Measurements from ENCODE around the gene DHX57. TPM values are rescaled to one million over a fixed set of nuclear protein-coding genes. Genes with fewer than 3 reads are reported as not detected.
"Not testable (repeated sequence)": the region's sequence is repeated elsewhere in the genome, so short reads cannot be mapped to it uniquely, and the experiment has no call there.

DHX57 gene
- total RNA-seq, 1 donor from 2014 or later: 21.9 TPM

DNA sequence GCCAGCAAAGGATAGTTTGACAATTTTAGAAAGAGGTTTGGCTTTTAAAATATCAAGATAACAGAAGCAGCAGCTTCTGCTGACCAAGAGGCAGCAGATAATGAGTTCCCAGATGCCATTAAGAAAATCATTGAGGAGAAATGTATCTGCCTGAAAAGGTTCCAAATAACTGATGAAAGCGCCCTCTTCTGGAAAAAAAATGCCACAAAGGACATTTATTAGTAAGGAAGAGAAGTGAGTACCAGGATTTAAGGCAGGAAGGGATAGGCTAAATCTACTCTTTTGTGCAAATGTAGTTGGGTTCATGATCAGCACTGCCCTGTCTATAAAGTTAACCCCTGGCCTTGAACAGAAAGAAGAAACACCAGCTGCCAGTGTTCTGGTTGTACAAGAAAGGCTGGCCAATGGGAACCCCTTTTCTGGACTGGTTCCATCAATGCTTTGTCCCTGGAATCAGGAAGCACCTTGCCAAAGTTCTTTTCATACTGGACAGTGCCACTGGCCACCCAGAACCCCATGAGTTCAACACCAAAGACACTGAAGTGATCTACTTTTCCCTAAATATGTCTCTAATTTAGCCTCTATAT lies 40.6 kb downstream of the DHX57 start:
- H3K36me3 ChIP-seq (ENCODE audit: control insufficient read depth in 3 of 3, insufficient read depth in 3 of 3, low read length in 3 of 3): peaks cover 6 to 22% (median 22%) of the 10 kb centered on the region in 3 donors
- no peak overlapping the region for H3K27ac ChIP-seq (ENCODE audit: low read depth, low read length)
- no peak overlapping the region for H3K9ac ChIP-seq (ENCODE audit: low read depth in 1 of 3, low read length in 3 of 3)
- no peaks in the 10 kb centered on the region for H3K27me3 ChIP-seq (ENCODE audit: control insufficient read depth in 3 of 3, insufficient read depth in 3 of 3, low read length in 3 of 3)
- no peaks in the 10 kb centered on the region for H3K4me1 ChIP-seq (ENCODE audit: control insufficient read depth in 3 of 3, insufficient read depth in 3 of 3, low read length in 3 of 3)
- no peaks in the 10 kb centered on the region for H3K9me3 ChIP-seq (ENCODE audit: control insufficient read depth in 3 of 3, low read length in 3 of 3)
- no peak overlapping the region for H3K4me3 ChIP-seq (ENCODE audit: low read length in 3 of 3)

DNA sequence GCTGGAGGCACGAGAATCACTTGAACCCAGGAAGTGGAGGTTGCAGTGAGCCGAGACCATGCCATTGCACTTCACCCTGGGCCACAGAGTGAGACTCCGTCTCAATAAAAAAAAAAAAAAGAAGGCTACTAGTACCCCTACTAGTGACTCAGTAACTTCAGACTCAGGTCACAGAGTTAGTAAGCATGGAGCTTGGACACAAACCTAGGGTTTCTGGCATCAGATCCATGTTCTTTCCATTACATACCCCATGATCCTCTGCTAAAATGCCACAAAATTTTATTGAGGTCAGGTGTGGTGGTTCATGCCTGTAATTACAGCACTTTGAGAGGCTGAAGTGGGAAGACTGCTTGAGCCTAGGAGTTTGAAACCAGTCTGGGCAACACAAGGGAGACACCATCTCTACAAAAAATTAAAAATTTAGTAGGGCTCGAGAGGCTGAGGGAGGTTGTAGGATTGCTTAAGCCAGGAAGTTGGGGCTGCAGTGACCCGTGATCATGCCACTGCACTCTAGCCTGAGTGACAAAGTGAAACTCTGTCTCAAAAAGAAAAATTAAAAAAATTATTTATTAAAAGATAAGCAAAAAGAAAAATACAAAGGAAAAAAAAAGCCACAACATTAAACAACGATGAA lies 45.1 kb downstream of the DHX57 start:
- peaks cover 0 to 3% (median 0%) of the 10 kb centered on the region in 3 donors for H3K4me1 ChIP-seq (ENCODE audit: control insufficient read depth in 3 of 3, insufficient read depth in 3 of 3, low read length in 3 of 3)
- peaks cover 6 to 19% (median 18%) of the 10 kb centered on the region in 3 donors for H3K36me3 ChIP-seq (ENCODE audit: control insufficient read depth in 3 of 3, insufficient read depth in 3 of 3, low read length in 3 of 3)
- H3K9me3 ChIP-seq (ENCODE audit: control insufficient read depth in 3 of 3, low read length in 3 of 3): no peaks in the 10 kb centered on the region
- no peaks in the 10 kb centered on the region for H3K27me3 ChIP-seq (ENCODE audit: control insufficient read depth in 3 of 3, insufficient read depth in 3 of 3, low read length in 3 of 3)
- no peak overlapping the region for H3K4me3 ChIP-seq (ENCODE audit: low read length in 3 of 3)
- H3K27ac ChIP-seq (ENCODE audit: low read depth, low read length): peak overlapping the region; percentile 25
- no peak overlapping the region for H3K9ac ChIP-seq (ENCODE audit: low read depth in 1 of 3, low read length in 3 of 3)

DNA sequence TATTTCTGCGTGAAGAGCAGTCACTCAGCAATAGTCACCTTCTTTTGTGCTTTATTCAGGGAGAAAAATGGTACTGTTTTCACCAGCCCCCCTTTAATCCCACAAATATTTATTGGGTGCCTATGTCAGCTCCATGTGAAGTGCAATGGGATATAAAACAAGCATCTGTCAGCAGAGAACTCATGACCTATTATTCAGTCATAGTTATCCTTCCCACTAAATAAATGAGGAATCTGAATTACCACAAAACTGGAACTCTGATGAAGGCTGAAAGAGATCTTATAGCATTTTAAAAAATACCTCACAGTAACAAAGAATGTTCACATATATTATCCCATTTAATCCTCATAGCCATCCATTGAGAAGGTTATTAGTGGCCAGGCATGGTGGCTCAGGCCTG lies 45.8 kb downstream of the DHX57 start:
- peaks cover 0 to 3% (median 0%) of the 10 kb centered on the region in 3 donors for H3K4me1 ChIP-seq (ENCODE audit: control insufficient read depth in 3 of 3, insufficient read depth in 3 of 3, low read length in 3 of 3)
- H3K4me3 ChIP-seq (ENCODE audit: low read length in 3 of 3): no peak overlapping the region
- no peak overlapping the region for H3K9ac ChIP-seq (ENCODE audit: low read depth in 1 of 3, low read length in 3 of 3)
- no peaks in the 10 kb centered on the region for H3K9me3 ChIP-seq (ENCODE audit: control insufficient read depth in 3 of 3, low read length in 3 of 3)
- H3K27me3 ChIP-seq (ENCODE audit: control insufficient read depth in 3 of 3, insufficient read depth in 3 of 3, low read length in 3 of 3): no peaks in the 10 kb centered on the region
- H3K36me3 ChIP-seq (ENCODE audit: control insufficient read depth in 3 of 3, insufficient read depth in 3 of 3, low read length in 3 of 3): peaks cover 10 to 19% (median 18%) of the 10 kb centered on the region in 3 donors
- H3K27ac ChIP-seq (ENCODE audit: low read depth, low read length): no peak overlapping the region

DNA sequence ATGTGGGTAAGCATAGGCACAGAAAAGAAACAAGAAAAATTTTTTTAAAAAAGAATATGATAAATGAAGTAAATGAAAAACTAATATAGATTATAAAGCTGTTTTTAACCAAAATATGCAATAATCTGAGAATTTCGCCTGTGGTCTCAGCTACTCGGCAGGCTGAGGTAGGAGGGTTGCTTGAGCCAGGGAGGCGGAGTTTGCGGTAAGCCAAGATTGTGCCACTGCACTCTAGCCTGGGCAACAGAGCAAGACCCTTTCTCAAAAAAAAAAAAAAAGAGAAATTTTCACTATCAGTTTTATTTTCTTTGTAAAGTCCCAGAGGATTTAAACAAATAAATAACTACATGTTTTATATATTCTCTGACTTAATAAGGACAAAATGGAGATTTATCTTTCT lies 47.3 kb downstream of the DHX57 start:
- Histone ChIP-seq H3K9ac (ENCODE audit: low read depth in 1 of 3, low read length in 3 of 3) (no peak overlapping the region), H3K27me3 (ENCODE audit: control insufficient read depth in 3 of 3, insufficient read depth in 3 of 3, low read length in 3 of 3) (no peaks in the 10 kb centered on the region), H3K4me1 (ENCODE audit: control insufficient read depth in 3 of 3, insufficient read depth in 3 of 3, low read length in 3 of 3) (peaks cover 0 to 3% (median 0%) of the 10 kb centered on the region in 3 donors), H3K4me3 (ENCODE audit: low read length in 3 of 3) (no peak overlapping the region), H3K27ac (ENCODE audit: low read depth, low read length) (no peak overlapping the region), H3K9me3 (ENCODE audit: control insufficient read depth in 3 of 3, low read length in 3 of 3) (no peaks in the 10 kb centered on the region), H3K36me3 (ENCODE audit: control insufficient read depth in 3 of 3, insufficient read depth in 3 of 3, low read length in 3 of 3) (peaks cover 13 to 20% (median 16%) of the 10 kb centered on the region in 3 donors)

DNA sequence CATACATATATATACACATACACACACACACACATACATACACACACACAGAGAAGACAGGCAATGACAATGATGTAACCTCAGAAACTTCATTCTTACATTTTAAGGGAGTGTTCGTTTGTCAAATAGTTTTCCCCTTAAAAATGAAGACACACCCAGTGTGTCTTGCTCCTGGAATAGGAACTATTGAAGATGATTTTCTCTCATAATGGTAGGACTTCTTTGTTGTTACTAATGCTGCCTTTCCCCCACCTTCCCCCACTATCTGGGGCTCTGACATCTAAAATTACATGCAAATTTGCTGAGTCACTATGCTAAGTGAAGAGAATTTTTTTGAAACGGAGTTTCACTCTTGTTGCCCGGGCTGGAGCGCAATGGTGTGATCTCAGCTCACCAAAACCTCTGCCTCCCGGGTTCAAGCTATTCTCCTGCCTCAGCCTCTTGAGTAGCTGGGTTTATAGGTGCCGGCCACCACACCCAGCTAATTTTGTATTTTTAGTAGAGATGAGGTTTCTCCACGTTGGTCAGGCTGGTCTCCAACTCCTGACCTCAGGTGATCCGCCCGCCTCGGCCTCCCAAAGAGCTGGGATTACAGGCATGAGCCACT lies 48.1 kb downstream of the DHX57 start:
- H3K36me3 ChIP-seq (ENCODE audit: control insufficient read depth in 3 of 3, insufficient read depth in 3 of 3, low read length in 3 of 3): peaks cover 17 to 24% (median 19%) of the 10 kb centered on the region in 3 donors
- peak overlapping the region; percentile 69 for H3K27ac ChIP-seq (ENCODE audit: low read depth, low read length)
- H3K27me3 ChIP-seq (ENCODE audit: control insufficient read depth in 3 of 3, insufficient read depth in 3 of 3, low read length in 3 of 3); H3K9ac ChIP-seq (ENCODE audit: low read depth in 1 of 3, low read length in 3 of 3); H3K9me3 ChIP-seq (ENCODE audit: control insufficient read depth in 3 of 3, low read length in 3 of 3); H3K4me1 ChIP-seq (ENCODE audit: control insufficient read depth in 3 of 3, insufficient read depth in 3 of 3, low read length in 3 of 3): not testable (repeated sequence)
- peak overlapping the region in 1 of 3 donors; percentile 35 for H3K4me3 ChIP-seq (ENCODE audit: low read length in 3 of 3)

DNA sequence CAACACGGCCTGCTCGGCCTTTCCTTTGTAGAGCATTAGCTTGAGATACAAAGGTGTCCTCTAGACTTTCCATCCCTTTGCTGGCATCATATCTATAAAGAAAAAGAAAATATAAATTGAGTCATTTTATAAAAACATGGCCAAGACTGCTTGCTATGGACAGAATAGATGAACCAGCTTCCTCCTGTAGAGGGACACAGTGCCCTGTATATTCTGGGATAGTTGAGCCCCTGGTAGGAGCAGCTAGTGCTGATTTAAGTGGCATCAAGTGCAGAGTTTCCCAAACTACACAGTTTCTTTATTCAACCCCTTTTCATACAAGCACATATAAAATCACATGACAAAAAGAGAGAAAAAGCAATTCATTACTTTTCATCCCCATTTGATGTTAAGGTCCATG lies 49.8 kb downstream of the DHX57 start:
- Histone ChIP-seq H3K4me3 (ENCODE audit: low read length in 3 of 3) (no peak overlapping the region), H3K9me3 (ENCODE audit: control insufficient read depth in 3 of 3, low read length in 3 of 3) (no peaks in the 10 kb centered on the region), H3K4me1 (ENCODE audit: control insufficient read depth in 3 of 3, insufficient read depth in 3 of 3, low read length in 3 of 3) (peaks cover 0 to 3% (median 0%) of the 10 kb centered on the region in 3 donors), H3K9ac (ENCODE audit: low read depth in 1 of 3, low read length in 3 of 3) (no peak overlapping the region), H3K36me3 (ENCODE audit: control insufficient read depth in 3 of 3, insufficient read depth in 3 of 3, low read length in 3 of 3) (peaks cover 18 to 25% (median 20%) of the 10 kb centered on the region in 3 donors), H3K27me3 (ENCODE audit: control insufficient read depth in 3 of 3, insufficient read depth in 3 of 3, low read length in 3 of 3) (no peaks in the 10 kb centered on the region), H3K27ac (ENCODE audit: low read depth, low read length) (no peak overlapping the region)

DNA sequence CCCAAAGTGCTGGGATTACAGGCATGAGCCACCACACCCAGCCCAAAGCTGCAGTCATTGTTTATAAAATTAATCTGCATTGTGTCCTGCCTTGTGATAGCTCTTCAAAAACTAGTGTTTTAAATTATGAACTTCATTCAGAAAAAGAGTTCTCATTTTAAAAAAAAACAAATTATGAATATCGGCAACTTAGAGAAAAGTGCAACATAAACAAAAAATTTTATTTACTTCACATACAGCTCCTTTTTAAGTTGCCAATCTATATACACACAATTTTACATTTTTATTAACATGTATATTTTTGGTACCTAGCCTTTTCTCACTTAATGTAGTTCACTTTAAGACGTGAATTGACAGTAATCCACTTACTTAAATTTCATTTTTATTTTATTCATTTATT lies 50.8 kb downstream of the DHX57 start:
- Histone ChIP-seq H3K36me3 (ENCODE audit: control insufficient read depth in 3 of 3, insufficient read depth in 3 of 3, low read length in 3 of 3) (peaks cover 16 to 25% (median 20%) of the 10 kb centered on the region in 3 donors), H3K9me3 (ENCODE audit: control insufficient read depth in 3 of 3, low read length in 3 of 3) (no peaks in the 10 kb centered on the region), H3K9ac (ENCODE audit: low read depth in 1 of 3, low read length in 3 of 3) (no peak overlapping the region), H3K27me3 (ENCODE audit: control insufficient read depth in 3 of 3, insufficient read depth in 3 of 3, low read length in 3 of 3) (no peaks in the 10 kb centered on the region), H3K4me3 (ENCODE audit: low read length in 3 of 3) (no peak overlapping the region), H3K27ac (ENCODE audit: low read depth, low read length) (no peak overlapping the region), H3K4me1 (ENCODE audit: control insufficient read depth in 3 of 3, insufficient read depth in 3 of 3, low read length in 3 of 3) (peaks cover 0 to 3% (median 0%) of the 10 kb centered on the region in 3 donors)

DNA sequence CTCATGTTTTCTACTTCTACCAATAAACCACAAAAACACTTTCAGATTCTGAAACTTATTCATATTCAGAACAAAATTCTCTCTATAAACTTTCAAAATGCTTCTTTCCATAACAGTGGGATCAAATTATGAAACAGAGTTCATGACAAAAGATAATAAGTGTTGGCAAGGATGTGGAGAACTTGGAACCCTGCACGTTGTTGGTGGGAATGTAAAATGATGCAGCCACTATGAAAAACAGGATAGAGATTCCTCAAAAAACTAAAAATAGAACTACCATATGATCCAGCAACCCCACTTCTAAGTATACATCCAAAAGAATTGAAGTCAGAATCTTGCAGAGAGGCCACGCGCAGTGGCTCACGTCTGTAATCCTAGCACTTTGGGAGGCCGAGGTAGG lies 52.3 kb downstream of the DHX57 start:
- H3K27ac ChIP-seq (ENCODE audit: low read depth, low read length): no peak overlapping the region
- no peak overlapping the region for H3K9ac ChIP-seq (ENCODE audit: low read depth in 1 of 3, low read length in 3 of 3)
- no peak overlapping the region for H3K4me3 ChIP-seq (ENCODE audit: low read length in 3 of 3)
- H3K4me1 ChIP-seq (ENCODE audit: control insufficient read depth in 3 of 3, insufficient read depth in 3 of 3, low read length in 3 of 3): peaks cover 0 to 3% (median 0%) of the 10 kb centered on the region in 3 donors
- no peaks in the 10 kb centered on the region for H3K27me3 ChIP-seq (ENCODE audit: control insufficient read depth in 3 of 3, insufficient read depth in 3 of 3, low read length in 3 of 3)
- peaks cover 20 to 31% (median 22%) of the 10 kb centered on the region in 3 donors for H3K36me3 ChIP-seq (ENCODE audit: control insufficient read depth in 3 of 3, insufficient read depth in 3 of 3, low read length in 3 of 3)
- H3K9me3 ChIP-seq (ENCODE audit: control insufficient read depth in 3 of 3, low read length in 3 of 3): no peaks in the 10 kb centered on the region

DNA sequence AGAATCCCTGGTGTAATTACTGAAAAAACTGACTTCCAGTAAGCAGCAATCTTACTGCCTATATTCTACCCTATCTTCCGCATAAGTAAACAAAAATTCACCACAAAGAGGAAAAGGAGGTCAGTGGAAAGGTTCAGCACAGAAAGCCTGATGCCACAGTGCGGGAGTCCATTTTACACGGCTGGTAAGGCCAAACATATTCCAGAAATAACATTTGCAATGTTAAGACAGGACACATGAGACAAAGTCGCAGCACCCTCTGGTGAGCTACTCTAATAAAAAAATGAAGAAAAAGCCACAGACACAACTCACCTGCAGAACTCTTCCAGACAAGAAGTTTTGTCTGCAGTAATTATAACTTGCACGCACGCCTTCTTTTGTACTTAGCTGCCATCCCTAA lies 57.2 kb downstream of the DHX57 start:
- Histone ChIP-seq H3K27ac (ENCODE audit: low read depth, low read length) (no peak overlapping the region), H3K9me3 (ENCODE audit: control insufficient read depth in 3 of 3, low read length in 3 of 3) (no peaks in the 10 kb centered on the region), H3K36me3 (ENCODE audit: control insufficient read depth in 3 of 3, insufficient read depth in 3 of 3, low read length in 3 of 3) (peaks cover 6 to 37% (median 21%) of the 10 kb centered on the region in 3 donors), H3K4me3 (ENCODE audit: low read length in 3 of 3) (no peak overlapping the region), H3K27me3 (ENCODE audit: control insufficient read depth in 3 of 3, insufficient read depth in 3 of 3, low read length in 3 of 3) (no peaks in the 10 kb centered on the region), H3K9ac (ENCODE audit: low read depth in 1 of 3, low read length in 3 of 3) (no peak overlapping the region), H3K4me1 (ENCODE audit: control insufficient read depth in 3 of 3, insufficient read depth in 3 of 3, low read length in 3 of 3) (no peaks in the 10 kb centered on the region)

DNA sequence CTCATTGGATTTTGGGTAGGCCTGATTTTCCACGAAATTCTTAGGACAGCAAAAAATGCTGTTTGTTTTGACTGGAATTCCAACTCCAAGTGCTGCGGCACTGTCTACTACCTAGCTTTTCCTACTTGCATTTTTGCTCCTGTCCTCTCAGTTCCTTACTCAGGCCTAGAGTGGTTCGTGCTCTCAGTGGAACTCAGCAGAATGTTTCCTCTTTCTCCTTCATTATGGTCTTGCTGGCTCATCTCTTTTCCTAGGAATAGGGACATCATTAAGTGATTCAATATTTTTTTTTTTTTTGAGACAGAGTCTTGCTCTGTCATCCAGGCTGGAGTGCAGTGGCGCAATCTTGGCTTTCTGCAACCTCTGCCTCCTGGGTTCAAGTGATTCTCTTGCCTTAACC lies 59.8 kb downstream of the DHX57 start:
- Histone ChIP-seq H3K9me3 (ENCODE audit: control insufficient read depth in 3 of 3, low read length in 3 of 3) (no peaks in the 10 kb centered on the region), H3K4me1 (ENCODE audit: control insufficient read depth in 3 of 3, insufficient read depth in 3 of 3, low read length in 3 of 3) (no peaks in the 10 kb centered on the region), H3K4me3 (ENCODE audit: low read length in 3 of 3) (no peak overlapping the region), H3K27me3 (ENCODE audit: control insufficient read depth in 3 of 3, insufficient read depth in 3 of 3, low read length in 3 of 3) (no peaks in the 10 kb centered on the region), H3K36me3 (ENCODE audit: control insufficient read depth in 3 of 3, insufficient read depth in 3 of 3, low read length in 3 of 3) (peaks cover 10 to 43% (median 22%) of the 10 kb centered on the region in 3 donors), H3K9ac (ENCODE audit: low read depth in 1 of 3, low read length in 3 of 3) (no peak overlapping the region), H3K27ac (ENCODE audit: low read depth, low read length) (no peak overlapping the region)
